Measurements from ENCODE around the gene MARCKS. TPM values are rescaled to one million over a fixed set of nuclear protein-coding genes. Genes with fewer than 3 reads are reported as not detected.

MARCKS gene, protein sequence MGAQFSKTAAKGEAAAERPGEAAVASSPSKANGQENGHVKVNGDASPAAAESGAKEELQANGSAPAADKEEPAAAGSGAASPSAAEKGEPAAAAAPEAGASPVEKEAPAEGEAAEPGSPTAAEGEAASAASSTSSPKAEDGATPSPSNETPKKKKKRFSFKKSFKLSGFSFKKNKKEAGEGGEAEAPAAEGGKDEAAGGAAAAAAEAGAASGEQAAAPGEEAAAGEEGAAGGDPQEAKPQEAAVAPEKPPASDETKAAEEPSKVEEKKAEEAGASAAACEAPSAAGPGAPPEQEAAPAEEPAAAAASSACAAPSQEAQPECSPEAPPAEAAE
- 11.3 to 21.1 TPM (median 18.8 TPM) in 5 replicates for total RNA-seq (2022; extraction: Qiagen RNA extraction)

DNA sequence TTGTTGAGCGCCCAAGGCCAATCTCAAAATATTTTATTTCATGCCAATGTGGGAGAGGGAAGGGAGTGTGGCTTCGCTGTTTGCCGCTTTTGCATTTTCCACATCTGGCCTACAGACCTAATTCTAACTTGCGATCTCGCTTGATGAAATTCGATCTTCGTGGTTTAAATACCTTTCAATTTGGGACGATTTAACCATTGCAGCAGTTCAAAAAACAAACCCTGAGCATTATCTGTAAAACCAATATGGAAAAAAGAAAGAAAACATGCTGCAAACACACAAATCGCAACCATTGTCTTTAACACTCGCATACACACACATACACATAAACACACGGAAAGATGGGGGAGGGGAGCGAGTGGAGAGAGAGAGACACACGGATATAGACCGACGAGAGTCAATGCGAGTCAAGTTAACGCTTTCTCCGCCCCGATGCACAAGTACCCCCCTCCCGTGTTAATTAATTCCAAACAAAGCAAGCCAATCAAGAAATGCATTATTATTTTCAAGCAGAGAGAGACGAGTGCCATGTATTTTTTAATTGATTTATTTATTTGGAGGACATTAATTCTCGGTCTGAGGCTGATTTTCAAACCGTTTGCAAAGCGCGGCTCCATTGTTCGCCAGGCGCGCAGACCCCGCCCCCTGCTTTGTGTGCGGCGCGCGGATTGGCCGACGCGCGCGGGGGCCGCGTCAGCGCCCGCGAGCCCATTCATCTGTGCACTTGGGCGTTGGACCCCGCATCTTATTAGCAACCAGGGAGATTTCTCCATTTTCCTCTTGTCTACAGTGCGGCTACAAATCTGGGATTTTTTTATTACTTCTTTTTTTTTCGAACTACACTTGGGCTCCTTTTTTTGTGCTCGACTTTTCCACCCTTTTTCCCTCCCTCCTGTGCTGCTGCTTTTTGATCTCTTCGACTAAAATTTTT, at the start of gene MARCKS:
MARCKS (plus strand) TSS at position 721 of the 931 bp plus-strand sequence. CDS start 401 bp downstream, outside the sequence.

Other genes with a start within 250 kb of the MARCKS start
- 73.1 to 90.7 TPM (median 78.8 TPM) in 5 replicates for gene HDAC2, start 113.8 kb downstream of the MARCKS start, total RNA-seq (2022; extraction: Qiagen RNA extraction)